ENCODE results near the gene PSD4. TPM values are rescaled to one million over a fixed set of nuclear protein-coding genes. Genes with fewer than 3 reads are reported as not detected.

PSD4 gene
- total and polyA plus RNA-seq, 5 donors from 2014 or later = 18.1 to 124 (median 22.7) TPM

DNA sequence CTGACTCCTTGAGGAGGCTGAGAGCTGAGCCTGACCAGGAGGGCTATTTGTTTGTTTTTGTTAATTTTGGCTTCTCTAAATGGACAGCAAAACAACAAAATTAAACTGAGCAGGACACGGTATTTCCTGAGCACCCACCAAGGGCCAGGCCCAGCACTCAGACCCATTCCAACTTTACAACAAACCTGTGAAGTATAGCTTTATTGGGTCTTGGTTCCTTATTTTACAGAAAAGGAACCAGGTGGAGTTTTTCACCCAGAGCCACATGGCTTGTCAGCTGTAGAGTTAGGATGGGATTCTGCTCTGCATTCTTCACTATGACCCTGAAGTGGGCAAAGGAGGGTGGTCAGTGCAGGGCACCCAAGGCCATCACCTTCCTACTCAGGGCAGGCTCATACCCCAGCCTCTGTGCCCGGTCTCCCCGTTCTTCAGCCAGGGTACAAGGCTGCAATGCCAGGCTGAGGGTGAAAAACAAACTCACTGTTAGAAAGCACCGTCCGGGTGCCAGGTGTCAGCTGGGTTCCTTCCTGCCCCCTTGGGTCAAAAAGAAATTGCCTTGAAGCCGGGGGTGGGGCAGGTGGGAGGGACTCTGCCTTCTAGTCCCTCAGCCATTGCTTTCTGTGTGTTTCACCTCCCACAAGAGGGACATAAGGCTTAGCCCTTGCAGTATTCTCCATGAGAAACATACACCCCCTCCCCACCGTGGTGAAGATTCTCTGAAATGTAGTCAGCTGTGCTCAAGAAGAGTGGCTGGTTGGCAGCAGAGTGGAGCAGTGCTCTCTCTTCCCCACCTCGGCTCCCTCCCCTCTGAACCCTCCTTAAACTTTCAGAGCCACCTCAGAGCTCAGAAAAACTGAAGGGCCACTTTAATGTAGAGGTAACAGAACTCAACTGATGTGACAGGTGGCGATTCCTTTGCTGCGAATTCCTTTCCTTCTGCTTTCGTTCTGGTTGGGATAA is 2.2 kb downstream of the PSD4 start:
- Histone ChIP-seq H3K27ac (ENCODE audit: insufficient read depth, low read length, poor library complexity, severe bottlenecking) (peak overlapping the region; percentile 87), H3K27me3 (ENCODE audit: control insufficient read depth, insufficient read depth, low read length) (no peaks in the 10 kb centered on the region), H3K9me3 (ENCODE audit: control insufficient read depth in 2 of 2, low read length in 2 of 2) (no peaks in the 10 kb centered on the region), H3K4me1 (ENCODE audit: control insufficient read depth, insufficient read depth, low read length, poor library complexity, severe bottlenecking) (peaks cover 88% of the 10 kb centered on the region), H3K36me3 (ENCODE audit: control insufficient read depth, insufficient read depth, low read length) (peaks cover 15% of the 10 kb centered on the region), H3K4me3 (ENCODE audit: low read depth, low read length) (peak overlapping the region; percentile 87)
- Mint-ChIP-seq H3K4me1 (peaks cover 19 to 88% (median 75%) of the 10 kb centered on the region in 4 donors), H3K27ac (peak overlapping the region; percentile 95 to 99 (median 96)), H3K9me3 (peaks cover 0 to 2% (median 0%) of the 10 kb centered on the region in 7 donors), H3K36me3 (peaks cover 28% of the 10 kb centered on the region), H3K27me3 (peaks cover 11% of the 10 kb centered on the region), H3K4me3 (peak overlapping the region; percentile 90 to 92 (median 92))
- ATAC-seq (ENCODE audit: low read depth in 2 of 2) = peak; percentile 7 to 10
- peak in 2 of 3 donors; percentile 40 to 81 for DNase-seq

DNA sequence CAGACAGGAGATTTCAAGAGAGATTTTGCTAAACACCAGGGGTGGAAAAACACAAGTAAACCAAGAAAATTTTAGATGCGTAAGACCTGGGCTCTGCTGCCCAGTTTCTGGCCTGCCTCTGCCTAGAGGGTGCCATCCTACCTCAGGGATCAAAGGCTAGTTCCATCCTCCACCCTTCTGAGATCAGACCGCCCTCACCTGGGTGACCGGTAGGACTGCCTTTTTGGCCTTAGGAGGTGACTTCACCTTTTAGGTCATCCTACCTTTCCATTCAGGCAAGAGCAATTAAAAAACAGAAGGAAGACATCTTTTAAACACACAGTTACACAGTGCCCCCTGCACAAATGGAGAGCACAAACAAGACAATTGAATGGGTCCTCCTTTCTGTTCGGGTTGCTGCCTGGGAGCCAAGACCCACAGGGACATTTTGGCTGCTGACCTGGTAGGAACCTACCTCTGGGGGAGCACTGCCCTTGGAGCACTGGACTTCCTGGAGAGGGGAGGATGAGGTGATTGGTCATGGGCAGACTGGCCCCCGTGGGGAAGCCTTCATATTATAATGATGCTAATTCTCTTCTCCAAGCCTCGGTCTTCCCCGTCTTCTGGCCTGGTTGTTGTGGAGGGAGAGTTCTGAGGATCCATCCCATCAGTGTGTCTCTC is 3.1 kb downstream of the PSD4 start:
- H3K27ac Mint-ChIP-seq = peak overlapping the region; percentile 85 to 96 (median 95)
- Histone ChIP-seq H3K27me3 (ENCODE audit: control insufficient read depth, insufficient read depth, low read length) (no peaks in the 10 kb centered on the region), H3K27ac (ENCODE audit: insufficient read depth, low read length, poor library complexity, severe bottlenecking) (peak overlapping the region; percentile 87), H3K4me1 (ENCODE audit: control insufficient read depth, insufficient read depth, low read length, poor library complexity, severe bottlenecking) (peaks cover 88% of the 10 kb centered on the region), H3K4me3 (ENCODE audit: low read depth, low read length) (peak overlapping the region; percentile 87), H3K9me3 (ENCODE audit: control insufficient read depth in 2 of 2, low read length in 2 of 2) (no peaks in the 10 kb centered on the region), H3K36me3 (ENCODE audit: control insufficient read depth, insufficient read depth, low read length) (peaks cover 21% of the 10 kb centered on the region)
- H3K27me3 Mint-ChIP-seq = peaks cover 11% of the 10 kb centered on the region
- H3K4me3 Mint-ChIP-seq = peak overlapping the region; percentile 90 to 92 (median 92)
- DNase-seq (no peak), ATAC-seq (ENCODE audit: low read depth in 2 of 2) (no peak)
- H3K36me3 Mint-ChIP-seq = peaks cover 28% of the 10 kb centered on the region
- peaks cover 0 to 2% (median 0%) of the 10 kb centered on the region in 7 donors for H3K9me3 Mint-ChIP-seq
- H3K4me1 Mint-ChIP-seq = peaks cover 15 to 88% (median 75%) of the 10 kb centered on the region in 4 donors

DNA sequence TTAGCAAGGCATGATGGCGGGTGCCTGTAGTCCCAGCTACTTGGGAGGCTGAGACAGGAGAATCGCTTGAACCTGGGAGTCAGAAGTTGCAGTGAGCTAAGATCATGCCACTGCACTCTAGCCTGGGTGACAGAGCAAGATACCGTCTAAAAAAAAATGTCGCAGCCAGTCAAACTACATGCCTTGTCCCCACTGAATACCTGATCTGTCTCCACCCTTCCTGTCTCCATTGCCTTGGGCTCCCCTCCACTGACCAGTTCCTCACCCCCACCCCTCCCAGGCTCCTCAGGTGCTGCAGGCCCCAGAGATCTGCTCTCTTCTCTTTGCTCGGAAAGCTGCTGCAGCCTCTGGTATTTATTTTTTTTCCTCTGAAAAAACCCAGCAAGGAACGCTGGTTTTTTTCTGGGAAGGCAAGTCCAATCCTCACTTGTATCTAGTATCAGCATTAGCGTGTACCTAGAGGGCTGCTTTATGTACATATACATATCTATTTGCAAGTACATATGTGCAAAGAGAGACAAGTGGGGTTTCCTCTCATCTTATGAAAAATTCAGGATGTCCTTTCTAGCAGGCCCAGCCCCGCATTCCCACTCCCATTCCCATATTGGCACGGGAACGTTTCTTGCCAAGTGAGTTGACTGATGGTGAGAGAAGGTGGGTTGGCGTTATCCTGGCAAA is 4.4 kb downstream of the PSD4 start:
- Mint-ChIP-seq H3K27ac (peak overlapping the region; percentile 95 to 98 (median 96)), H3K36me3 (peaks cover 28% of the 10 kb centered on the region), H3K4me3 (peak overlapping the region; percentile 90 to 92 (median 92)), H3K27me3 (peaks cover 11% of the 10 kb centered on the region), H3K4me1 (peaks cover 17 to 88% (median 69%) of the 10 kb centered on the region in 4 donors), H3K9me3 (peaks cover 0 to 2% (median 0%) of the 10 kb centered on the region in 7 donors)
- no peak overlapping the region for H3K27ac ChIP-seq (ENCODE audit: insufficient read depth, low read length, poor library complexity, severe bottlenecking)
- DNase-seq = no peak
- H3K4me3 ChIP-seq (ENCODE audit: low read depth, low read length) = peak overlapping the region; percentile 43
- no peaks in the 10 kb centered on the region for H3K9me3 ChIP-seq (ENCODE audit: control insufficient read depth in 2 of 2, low read length in 2 of 2)
- no peaks in the 10 kb centered on the region for H3K27me3 ChIP-seq (ENCODE audit: control insufficient read depth, insufficient read depth, low read length)
- H3K4me1 ChIP-seq (ENCODE audit: control insufficient read depth, insufficient read depth, low read length, poor library complexity, severe bottlenecking) = peaks cover 89% of the 10 kb centered on the region
- peaks cover 35% of the 10 kb centered on the region for H3K36me3 ChIP-seq (ENCODE audit: control insufficient read depth, insufficient read depth, low read length)
- no peak for ATAC-seq (ENCODE audit: low read depth in 2 of 2)

DNA sequence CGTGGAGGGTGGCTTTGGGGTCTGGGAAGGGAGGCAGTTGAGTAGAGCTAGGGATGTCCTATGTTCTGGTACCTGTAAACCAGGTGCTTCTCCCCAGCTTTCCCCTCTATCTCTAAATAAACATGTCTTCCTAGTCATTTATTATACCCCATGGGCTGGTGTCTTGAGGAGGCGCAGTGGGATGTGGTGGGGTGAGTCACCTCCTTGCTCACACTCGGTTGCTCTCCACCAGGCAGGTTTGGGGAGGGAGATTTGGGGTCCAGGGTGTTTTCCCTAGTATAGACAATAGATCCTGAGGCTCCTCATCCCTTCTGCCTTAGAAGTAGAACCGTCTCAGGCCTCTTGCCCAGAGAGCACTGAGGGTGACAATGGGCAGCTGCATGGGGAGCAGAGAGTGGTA is 5.1 kb downstream of the PSD4 start:
- peaks cover 35% of the 10 kb centered on the region for H3K36me3 Mint-ChIP-seq
- peak overlapping the region; percentile 43 for H3K4me3 ChIP-seq (ENCODE audit: low read depth, low read length)
- peak overlapping the region; percentile 51 for H3K27ac ChIP-seq (ENCODE audit: insufficient read depth, low read length, poor library complexity, severe bottlenecking)
- peaks cover 8% of the 10 kb centered on the region for H3K27me3 Mint-ChIP-seq
- peaks cover 89% of the 10 kb centered on the region for H3K4me1 ChIP-seq (ENCODE audit: control insufficient read depth, insufficient read depth, low read length, poor library complexity, severe bottlenecking)
- peaks cover 0 to 2% (median 0%) of the 10 kb centered on the region in 7 donors for H3K9me3 Mint-ChIP-seq
- no peaks in the 10 kb centered on the region for H3K9me3 ChIP-seq (ENCODE audit: control insufficient read depth in 2 of 2, low read length in 2 of 2)
- DNase-seq = peak in 1 of 3 donors; percentile 35
- H3K4me3 Mint-ChIP-seq = peak overlapping the region; percentile 90 to 92 (median 92)
- H3K27me3 ChIP-seq (ENCODE audit: control insufficient read depth, insufficient read depth, low read length) = no peaks in the 10 kb centered on the region
- peaks cover 42% of the 10 kb centered on the region for H3K36me3 ChIP-seq (ENCODE audit: control insufficient read depth, insufficient read depth, low read length)
- peaks cover 17 to 88% (median 70%) of the 10 kb centered on the region in 4 donors for H3K4me1 Mint-ChIP-seq
- peak overlapping the region; percentile 95 to 98 (median 96) for H3K27ac Mint-ChIP-seq
- no peak for ATAC-seq (ENCODE audit: low read depth in 2 of 2)

DNA sequence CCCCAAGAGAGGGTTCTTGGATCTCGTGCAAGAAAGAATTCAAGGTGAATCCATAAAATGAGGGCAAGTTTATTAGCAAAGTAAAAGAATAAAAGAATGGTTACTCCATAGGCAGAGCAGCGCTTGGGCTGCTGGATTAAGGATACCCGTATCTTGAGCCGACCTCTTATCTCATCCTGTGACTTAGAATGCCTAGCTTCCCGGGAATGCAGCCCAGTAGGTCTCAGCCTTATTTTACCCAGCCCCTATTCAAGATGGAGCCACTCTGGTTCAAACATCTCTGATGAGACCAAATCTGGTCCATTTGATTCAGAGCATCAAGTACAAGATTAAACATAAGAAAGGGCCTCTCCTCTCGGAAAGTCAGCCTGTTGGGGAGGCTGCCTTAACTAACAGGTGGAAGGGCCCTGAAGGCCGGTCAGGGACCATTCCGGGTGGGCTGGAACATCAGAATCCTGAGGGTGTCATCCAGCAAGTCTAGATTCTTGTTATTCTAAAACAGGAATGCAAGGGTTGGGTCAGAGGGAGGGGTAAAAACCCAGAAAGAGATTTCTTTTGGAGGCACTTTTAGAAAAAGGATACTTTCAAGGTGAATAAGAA is 5.8 kb downstream of the PSD4 start:
- Mint-ChIP-seq H3K27me3 (peaks cover 7% of the 10 kb centered on the region), H3K4me3 (peak overlapping the region; percentile 74 to 92 (median 92)), H3K27ac (peak overlapping the region; percentile 95 to 98 (median 96)), H3K4me1 (peaks cover 17 to 89% (median 72%) of the 10 kb centered on the region in 4 donors), H3K36me3 (peaks cover 36% of the 10 kb centered on the region), H3K9me3 (peaks cover 0 to 2% (median 0%) of the 10 kb centered on the region in 7 donors)
- Histone ChIP-seq H3K4me3 (ENCODE audit: low read depth, low read length) (peak overlapping the region; percentile 43), H3K4me1 (ENCODE audit: control insufficient read depth, insufficient read depth, low read length, poor library complexity, severe bottlenecking) (peaks cover 93% of the 10 kb centered on the region), H3K27ac (ENCODE audit: insufficient read depth, low read length, poor library complexity, severe bottlenecking) (peak overlapping the region; percentile 51), H3K36me3 (ENCODE audit: control insufficient read depth, insufficient read depth, low read length) (peaks cover 46% of the 10 kb centered on the region), H3K9me3 (ENCODE audit: control insufficient read depth in 2 of 2, low read length in 2 of 2) (no peaks in the 10 kb centered on the region), H3K27me3 (ENCODE audit: control insufficient read depth, insufficient read depth, low read length) (no peaks in the 10 kb centered on the region)
- no peak for DNase-seq
- no peak for ATAC-seq (ENCODE audit: low read depth in 2 of 2)

DNA sequence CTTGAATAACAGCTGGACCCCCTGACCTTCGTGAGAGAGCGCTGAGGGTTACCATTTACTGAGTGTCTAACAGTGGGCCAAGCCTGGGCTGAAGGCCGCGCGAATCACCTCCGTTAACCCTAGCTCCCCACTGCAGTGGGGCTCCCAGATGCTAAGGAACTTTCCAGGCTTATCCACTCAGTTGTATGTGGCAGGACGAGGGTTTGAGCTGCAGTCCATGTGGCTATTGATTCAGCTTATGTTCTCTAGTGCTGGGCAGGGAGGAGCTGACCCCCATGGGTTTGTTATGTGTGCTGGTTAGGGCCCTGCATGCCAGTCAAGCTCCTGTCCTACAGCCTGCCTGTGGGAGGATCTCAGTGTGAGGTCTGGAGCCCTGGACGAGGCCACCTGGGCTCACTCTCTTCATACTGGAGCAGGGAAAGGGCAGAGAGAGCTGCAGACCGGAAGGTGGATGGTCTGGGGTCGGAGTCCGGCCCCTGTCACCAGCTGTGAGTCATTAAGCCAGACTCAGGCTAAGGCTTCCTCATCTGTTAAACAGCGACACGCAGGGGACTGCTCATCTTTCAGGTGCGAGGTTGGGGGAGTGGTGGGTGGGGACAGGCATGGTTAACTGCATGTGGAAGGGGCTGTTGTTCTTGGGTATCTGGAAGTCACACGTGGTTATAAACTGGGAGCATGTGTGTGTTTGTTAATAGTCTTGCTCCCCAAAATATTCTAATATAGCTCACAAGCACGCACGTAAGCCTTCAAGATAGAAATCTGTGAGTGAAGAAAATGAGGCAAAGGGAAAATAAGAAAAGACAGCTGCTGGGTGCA is 6.6 kb downstream of the PSD4 start:
- ATAC-seq (ENCODE audit: low read depth in 2 of 2) (no peak), DNase-seq (no peak)
- Mint-ChIP-seq H3K9me3 (no peaks in the 10 kb centered on the region), H3K27me3 (peaks cover 2% of the 10 kb centered on the region), H3K4me3 (peak overlapping the region; percentile 74 to 92 (median 88)), H3K27ac (peak overlapping the region; percentile 95 to 98 (median 96)), H3K4me1 (peaks cover 17 to 93% (median 74%) of the 10 kb centered on the region in 4 donors), H3K36me3 (peaks cover 36% of the 10 kb centered on the region)
- no peaks in the 10 kb centered on the region for H3K27me3 ChIP-seq (ENCODE audit: control insufficient read depth, insufficient read depth, low read length)
- no peaks in the 10 kb centered on the region for H3K9me3 ChIP-seq (ENCODE audit: control insufficient read depth in 2 of 2, low read length in 2 of 2)
- H3K27ac ChIP-seq (ENCODE audit: insufficient read depth, low read length, poor library complexity, severe bottlenecking) = peak overlapping the region; percentile 42
- H3K4me3 ChIP-seq (ENCODE audit: low read depth, low read length) = peak overlapping the region; percentile 43
- H3K36me3 ChIP-seq (ENCODE audit: control insufficient read depth, insufficient read depth, low read length) = peaks cover 54% of the 10 kb centered on the region
- H3K4me1 ChIP-seq (ENCODE audit: control insufficient read depth, insufficient read depth, low read length, poor library complexity, severe bottlenecking) = peaks cover 100% of the 10 kb centered on the region
